HFF-Myc (cell line): ENCODE results near the gene NEU4.
"Not testable (repeated sequence)": the region's sequence is repeated elsewhere in the genome, so short reads cannot be mapped to it uniquely, and the experiment has no call there.

ENCODE experiments used
- DNase-seq: peaks from one replicate; pipeline ENCODE4 v3.0.0-alpha.2; 2011; ENCODE audit warnings: low read depth; ENCODE audit errors: extremely low read depth
- H3K4me3 ChIP-seq: replicated peaks from 2 replicates; pipeline ENCODE4 v1.5.1; 2011; ENCODE audit warnings: low read depth, mild to moderate bottlenecking, control low read depth, low read length
- CTCF ChIP-seq: IDR thresholded peaks from 2 replicates; pipeline ENCODE4 v1.5.1; 2012; ENCODE audit warnings: mild to moderate bottlenecking, low read depth, low read length, control low read depth; ENCODE audit errors: missing control alignments

The NEU4 gene

GRCh38 chr2:241796610-241797138 is 12.3 kb upstream of the NEU4 start:
- no peak for DNase-seq
- no peak overlapping the region for H3K4me3 ChIP-seq
- no peak for TF ChIP-seq CTCF

- no peak overlapping the region for H3K4me3 ChIP-seq
- no peak for DNase-seq
- TF ChIP-seq CTCF = no peak
Measured at GRCh38 chr2:241797441-241798080, 11.4 kb upstream of the NEU4 start.

GRCh38 chr2:241798081-241798630 is 10.8 kb upstream of the NEU4 start:
- no peak overlapping the region for H3K4me3 ChIP-seq
- no peak for DNase-seq
- TF ChIP-seq CTCF = no peak

GRCh38 chr2:241798631-241799521 is 10.1 kb upstream of the NEU4 start:
- no peak for TF ChIP-seq CTCF
- DNase-seq = no peak
- H3K4me3 ChIP-seq = no peak overlapping the region

- no peak for DNase-seq
- TF ChIP-seq CTCF = no peak
- no peak overlapping the region for H3K4me3 ChIP-seq
Measured at GRCh38 chr2:241799522-241800197, 9.3 kb upstream of the NEU4 start.

- H3K4me3 ChIP-seq, DNase-seq: not testable (repeated sequence)
Measured at GRCh38 chr2:241800198-241800903, 8.6 kb upstream of the NEU4 start.
